KMS-11 (cell line): ENCODE data around the gene ILF3.
"Not testable (repeated sequence)": the region's sequence is repeated elsewhere in the genome, so short reads cannot be mapped to it uniquely, and the experiment has no call there.

Experiments
- H2AFZ ChIP-seq: fragments of 200-600 bp; sonication (generic); 2 replicates; pipeline ENCODE4 v1.6.1; 2016; ENCODE audit warnings: antibody characterized with exemption, mixed run types, low read depth
- H3K27ac ChIP-seq: fragments of 200-600 bp; sonication (generic); 2 replicates; pipeline ENCODE4 v1.6.1; 2016; ENCODE audit warnings: mild to moderate bottlenecking, mixed run types
- H3K27me3 ChIP-seq: fragments of 200-600 bp; sonication (generic); 2 replicates; pipeline ENCODE4 v1.6.1; 2017; ENCODE audit warnings: mild to moderate bottlenecking, low read depth, mixed run types, moderate library complexity; ENCODE audit not compliant: insufficient read depth
- H3K36me3 ChIP-seq: fragments of 200-600 bp; sonication (generic); 2 replicates; pipeline ENCODE4 v1.6.1; 2017; ENCODE audit warnings: mild to moderate bottlenecking, mixed run types; ENCODE audit not compliant: insufficient read depth
- H3K4me1 ChIP-seq: fragments of 200-600 bp; sonication (generic); 2 replicates; pipeline ENCODE4 v1.6.1; 2016; ENCODE audit warnings: mild to moderate bottlenecking, low read depth, mixed run types; ENCODE audit not compliant: poor library complexity, severe bottlenecking
- H3K4me2 ChIP-seq: fragments of 200-600 bp; sonication (generic); 2 replicates; pipeline ENCODE4 v1.7.0; 2016; ENCODE audit warnings: mild to moderate bottlenecking, mixed run types
- H3K4me3 ChIP-seq: fragments of 200-600 bp; sonication (generic); IDR thresholded peaks from 2 replicates; pipeline ENCODE4 v1.6.1; 2017; ENCODE audit warnings: low read depth, low read length, mixed read lengths; ENCODE audit not compliant: insufficient read depth
- H3K79me2 ChIP-seq: fragments of 200-600 bp; sonication (generic); 2 replicates; pipeline ENCODE4 v1.6.1; 2016; ENCODE audit warnings: low read depth, mixed run types; ENCODE audit not compliant: insufficient read depth
- H3K9ac ChIP-seq: fragments of 200-600 bp; sonication (generic); 2 replicates; pipeline ENCODE4 v1.6.1; 2016; ENCODE audit warnings: mild to moderate bottlenecking, mixed run types
- H4K20me1 ChIP-seq: fragments of 200-600 bp; sonication (generic); 2 replicates; pipeline ENCODE4 v1.6.1; 2016; ENCODE audit warnings: mild to moderate bottlenecking, mixed run types; ENCODE audit not compliant: insufficient read depth
- TF ChIP-seq, protein P1 (sequence below): fragments of 200-600 bp; sonication (generic); conservative IDR thresholded peaks from 2 replicates; pipeline ENCODE4 v1.6.1; 2017; ENCODE audit warnings: low read depth, mild to moderate bottlenecking, antibody characterized with exemption, low read length, moderate library complexity, mixed read lengths

ILF3 gene

DNA sequence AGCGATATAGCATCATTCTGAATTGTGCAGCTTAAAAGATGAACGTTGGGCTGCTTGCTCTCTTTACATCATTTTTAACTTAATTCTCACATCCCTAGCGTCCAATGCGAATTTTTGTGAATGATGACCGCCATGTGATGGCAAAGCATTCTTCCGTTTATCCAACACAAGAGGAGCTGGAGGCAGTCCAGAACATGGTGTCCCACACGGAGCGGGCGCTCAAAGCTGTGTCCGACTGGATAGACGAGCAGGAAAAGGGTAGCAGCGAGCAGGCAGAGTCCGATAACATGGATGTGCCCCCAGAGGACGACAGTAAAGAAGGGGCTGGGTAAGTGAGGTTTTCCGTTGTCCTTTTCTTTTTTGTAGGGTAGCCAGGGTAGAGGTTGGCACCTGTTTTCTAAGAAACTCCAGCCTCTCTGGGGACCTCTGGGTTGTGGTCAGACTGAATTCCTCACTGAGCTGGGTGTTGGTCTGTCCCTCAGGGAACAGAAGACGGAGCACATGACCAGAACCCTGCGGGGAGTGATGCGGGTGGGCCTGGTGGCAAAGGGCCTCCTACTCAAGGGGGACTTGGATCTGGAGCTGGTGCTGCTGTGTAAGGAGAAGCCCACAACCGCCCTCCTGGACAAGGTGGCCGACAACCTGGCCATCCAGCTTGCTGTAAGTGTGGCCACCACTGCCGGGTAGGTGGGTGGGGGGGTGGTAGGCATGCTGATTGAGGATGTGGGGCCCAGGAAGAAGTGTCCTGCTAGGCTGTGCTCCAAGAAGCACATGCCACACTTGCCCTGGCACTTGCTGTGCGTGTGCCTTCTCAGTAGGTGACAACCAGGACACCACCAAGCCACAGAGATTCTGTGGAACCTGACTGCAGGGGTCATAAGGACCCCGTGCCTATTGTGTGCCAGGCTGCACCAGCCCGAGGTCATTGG, 17.0 kb downstream of the ILF3 start:
- H2AFZ ChIP-seq, result no peak overlapping the region
- TF ChIP-seq, protein P1, sequence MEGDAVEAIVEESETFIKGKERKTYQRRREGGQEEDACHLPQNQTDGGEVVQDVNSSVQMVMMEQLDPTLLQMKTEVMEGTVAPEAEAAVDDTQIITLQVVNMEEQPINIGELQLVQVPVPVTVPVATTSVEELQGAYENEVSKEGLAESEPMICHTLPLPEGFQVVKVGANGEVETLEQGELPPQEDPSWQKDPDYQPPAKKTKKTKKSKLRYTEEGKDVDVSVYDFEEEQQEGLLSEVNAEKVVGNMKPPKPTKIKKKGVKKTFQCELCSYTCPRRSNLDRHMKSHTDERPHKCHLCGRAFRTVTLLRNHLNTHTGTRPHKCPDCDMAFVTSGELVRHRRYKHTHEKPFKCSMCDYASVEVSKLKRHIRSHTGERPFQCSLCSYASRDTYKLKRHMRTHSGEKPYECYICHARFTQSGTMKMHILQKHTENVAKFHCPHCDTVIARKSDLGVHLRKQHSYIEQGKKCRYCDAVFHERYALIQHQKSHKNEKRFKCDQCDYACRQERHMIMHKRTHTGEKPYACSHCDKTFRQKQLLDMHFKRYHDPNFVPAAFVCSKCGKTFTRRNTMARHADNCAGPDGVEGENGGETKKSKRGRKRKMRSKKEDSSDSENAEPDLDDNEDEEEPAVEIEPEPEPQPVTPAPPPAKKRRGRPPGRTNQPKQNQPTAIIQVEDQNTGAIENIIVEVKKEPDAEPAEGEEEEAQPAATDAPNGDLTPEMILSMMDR, result no peak
- no peak overlapping the region for H3K27ac ChIP-seq
- peaks cover 14% of the 10 kb centered on the region; the same call in 1 of the 2 replicates for H3K36me3 ChIP-seq
- H3K4me3 ChIP-seq, result no peak overlapping the region
- peaks cover 18% of the 10 kb centered on the region for H3K4me1 ChIP-seq
- H3K27me3 ChIP-seq, result no peaks in the 10 kb centered on the region
- H3K4me2 ChIP-seq, result no peak overlapping the region
- H3K79me2 ChIP-seq, result peaks cover 99% of the 10 kb centered on the region
- H3K9ac ChIP-seq, result no peak overlapping the region
- H4K20me1 ChIP-seq, result peaks cover 69% of the 10 kb centered on the region

DNA sequence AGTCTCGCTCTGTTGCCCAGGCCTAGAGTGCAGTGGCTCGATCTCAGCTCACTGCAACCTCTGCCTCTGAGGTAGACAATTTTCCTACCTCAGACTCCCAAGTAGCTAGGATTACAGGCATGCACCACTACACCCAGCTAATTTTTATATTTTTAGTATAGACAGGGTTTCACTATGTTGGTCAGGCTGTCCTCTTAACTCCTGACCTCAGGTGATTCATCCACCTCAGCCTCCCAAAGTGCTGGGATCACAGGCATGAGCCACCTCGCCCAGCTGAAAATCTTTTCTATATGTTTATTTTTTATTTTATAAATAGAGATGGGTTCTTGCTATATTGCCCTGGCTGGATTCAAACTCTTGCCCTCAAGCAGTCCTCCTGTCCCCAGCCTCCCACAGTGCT, 17.8 kb downstream of the ILF3 start:
- not testable (repeated sequence) for H3K4me3 ChIP-seq, H3K4me2 ChIP-seq, H3K9ac ChIP-seq, H2AFZ ChIP-seq, H3K27me3 ChIP-seq, H3K27ac ChIP-seq
- Histone ChIP-seq H3K36me3 (peaks cover 10% of the 10 kb centered on the region; the same call in 1 of the 2 replicates), H3K4me1 (peaks cover 14% of the 10 kb centered on the region), H3K79me2 (peaks cover 91% of the 10 kb centered on the region), H4K20me1 (peaks cover 61% of the 10 kb centered on the region)

DNA sequence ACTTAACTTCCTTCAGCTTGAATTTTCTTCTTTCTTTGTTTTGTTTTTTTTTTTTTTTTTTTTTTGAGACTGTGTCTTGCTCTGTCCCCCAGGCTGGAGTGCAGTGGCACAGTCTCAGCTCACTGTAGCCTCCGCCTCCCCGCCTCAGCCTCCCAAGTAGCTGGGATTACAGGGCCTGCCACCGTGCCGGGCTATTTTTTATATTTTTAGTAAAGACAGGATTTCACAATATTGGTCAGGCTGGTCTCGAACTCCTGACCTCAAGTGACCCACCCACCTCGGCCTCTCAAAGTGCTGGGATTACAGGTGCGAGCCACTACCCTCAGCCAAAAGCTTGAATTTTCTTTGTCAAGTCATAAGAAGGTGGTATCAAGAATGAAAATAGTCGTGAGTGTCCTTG, 21.1 kb downstream of the ILF3 start:
- H3K4me3 ChIP-seq, H3K27ac ChIP-seq, H2AFZ ChIP-seq, H3K4me1 ChIP-seq, H3K27me3 ChIP-seq, H3K4me2 ChIP-seq, H3K9ac ChIP-seq: not testable (repeated sequence)
- Histone ChIP-seq H3K79me2 (peaks cover 72% of the 10 kb centered on the region), H3K36me3 (peaks cover 12% of the 10 kb centered on the region; the same call in 1 of the 2 replicates), H4K20me1 (peaks cover 37% of the 10 kb centered on the region)

DNA sequence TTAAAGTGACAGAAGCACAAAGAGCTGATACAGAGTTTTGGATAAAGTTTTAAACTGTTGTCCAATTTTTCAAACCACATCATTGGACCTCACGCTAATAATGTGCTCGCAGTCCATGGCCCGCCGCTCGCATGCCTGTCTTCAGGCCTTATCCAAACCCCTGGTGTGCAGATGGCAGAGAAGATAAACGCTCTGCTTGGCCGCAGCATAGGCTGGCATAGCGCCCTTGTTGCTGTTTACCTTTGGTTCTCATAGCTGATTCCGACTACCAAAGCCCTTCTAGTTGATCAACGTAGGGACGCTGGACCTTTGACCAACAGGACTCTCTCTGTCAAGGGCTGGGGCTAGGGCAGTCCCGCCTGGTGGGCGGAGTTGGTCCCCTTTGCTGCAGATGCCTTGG, 23.6 kb downstream of the ILF3 start:
- peaks cover 20% of the 10 kb centered on the region; the same call in 1 of the 2 replicates for H3K36me3 ChIP-seq
- no peaks in the 10 kb centered on the region for H3K27me3 ChIP-seq
- H3K4me1 ChIP-seq, result no peaks in the 10 kb centered on the region
- no peak overlapping the region for H3K4me3 ChIP-seq
- no peak overlapping the region for H3K4me2 ChIP-seq
- H3K27ac ChIP-seq, result no peak overlapping the region
- H2AFZ ChIP-seq, result no peak overlapping the region
- H3K9ac ChIP-seq, result no peak overlapping the region
- peaks cover 46% of the 10 kb centered on the region; the same call in 1 of the 2 replicates for H3K79me2 ChIP-seq
- TF ChIP-seq, protein P1, result no peak
- peaks cover 22% of the 10 kb centered on the region; the same call in 1 of the 2 replicates for H4K20me1 ChIP-seq

DNA sequence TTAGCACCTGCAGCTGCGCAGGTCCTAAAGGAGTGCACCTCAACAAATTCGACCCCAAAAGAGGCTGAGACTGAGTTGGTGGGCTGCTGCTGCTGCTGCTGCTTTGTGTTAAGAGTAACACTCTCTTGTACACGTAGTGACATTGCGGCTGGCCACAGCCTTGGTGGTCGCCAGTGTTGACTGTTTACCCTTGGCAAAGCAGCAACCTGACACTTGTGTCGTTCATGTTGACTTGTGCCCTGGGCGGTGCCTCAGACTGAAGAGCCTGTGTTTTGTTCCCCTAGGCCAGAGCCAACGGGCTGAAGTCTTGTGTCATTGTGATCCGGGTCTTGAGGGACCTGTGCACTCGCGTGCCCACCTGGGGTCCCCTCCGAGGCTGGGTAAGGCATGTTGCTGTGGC, 24.7 kb downstream of the ILF3 start:
- Histone ChIP-seq H3K79me2 (peaks cover 36% of the 10 kb centered on the region; the same call in 1 of the 2 replicates), H3K4me1 (no peaks in the 10 kb centered on the region), H3K9ac (no peak overlapping the region)

More for the DNA sequence above, 24.7 kb downstream of the ILF3 start:
- no peaks in the 10 kb centered on the region for H3K27me3 ChIP-seq
- peaks cover 16% of the 10 kb centered on the region; the same call in 1 of the 2 replicates for H4K20me1 ChIP-seq
- no peak overlapping the region for H3K27ac ChIP-seq
- H3K4me2 ChIP-seq, result no peak overlapping the region
- H3K36me3 ChIP-seq, result peaks cover 20% of the 10 kb centered on the region; the same call in 1 of the 2 replicates
- H3K4me3 ChIP-seq, result no peak overlapping the region
- no peak overlapping the region for H2AFZ ChIP-seq
- TF ChIP-seq, protein P1, result no peak
